Panc1 (cell line): ENCODE results near the gene IPO5. TPM values are rescaled to one million over a fixed set of nuclear protein-coding genes. Genes with fewer than 3 reads are reported as not detected.

Experiments used
- ATAC-seq: fragments of 200-7000 bp; cut with Tn5 transposase; 2 replicates; pipeline ENCODE4 v1.9.1; 2020; ENCODE audit warnings: mild to moderate bottlenecking, moderate library complexity
- BruUV-seq: library from RNA; stranded (reverse); fragments of 400-500 nt; replicated peaks from 2 replicates; lab custom pipeline; 2021; lab: Mats Ljungman, UMichigan
- CTCF ChIA-PET: fragments of 300-600 bp; sonication (Branson Sonifier 250); formaldehyde crosslinking; loops from one replicate; lab custom pipeline; 2022; ENCODE audit warnings: antibody characterized with exemption; lab: Charles Lee
- POLR2A ChIA-PET: fragments of 300-600 bp; sonication (Branson Sonifier 250); formaldehyde crosslinking; loops from one replicate; lab custom pipeline; 2022; ENCODE audit warnings: antibody characterized with exemption; lab: Charles Lee
- DNase-seq: peaks from one replicate; pipeline ENCODE4 v3.0.0-alpha.2; 2010; ENCODE audit warnings: low read depth, low spot score
- H3K27ac ChIP-seq: 2 replicates; pipeline ENCODE4 v1.5.1; 2011; ENCODE audit warnings: mild to moderate bottlenecking, low read length, inconsistent platforms
- H3K27me3 ChIP-seq: fragments of 200-500 bp; sonication (Bioruptor generic); 2 replicates; pipeline ENCODE4 v1.6.0; 2014; ENCODE audit warnings: low read length, inconsistent platforms; ENCODE audit not compliant: control insufficient read depth, insufficient read depth
- H3K36me3 ChIP-seq: fragments of 200-500 bp; sonication (Bioruptor generic); 2 replicates; pipeline ENCODE4 v1.5.1; 2014; ENCODE audit warnings: inconsistent platforms, mild to moderate bottlenecking, low read length, moderate library complexity; ENCODE audit not compliant: control insufficient read depth, insufficient read depth
- H3K4me1 ChIP-seq: 2 replicates; pipeline ENCODE4 v1.5.1; 2011; ENCODE audit warnings: inconsistent platforms, mild to moderate bottlenecking, low read length, moderate library complexity; ENCODE audit not compliant: control insufficient read depth, insufficient read depth
- H3K4me3 ChIP-seq, 2 experiments: 2 replicates each; pipeline ENCODE4 v1.5.1; 2011 to 2012; ENCODE audit warnings: low read depth in 2 of 2, low read length in 2 of 2, mild to moderate bottlenecking in 2 of 2, inconsistent platforms in 1 of 2, moderate library complexity in 1 of 2
- H3K9me3 ChIP-seq: fragments of 200-500 bp; sonication (Bioruptor generic); 2 replicates; pipeline ENCODE4 v1.5.1; 2014; ENCODE audit warnings: low read depth, mild to moderate bottlenecking, inconsistent platforms, low read length, moderate library complexity; ENCODE audit not compliant: control insufficient read depth, insufficient read depth
- POLR2AphosphoS5 ChIP-seq: IDR thresholded peaks from 2 replicates; pipeline ENCODE4 v1.6.1; 2012; ENCODE audit warnings: mild to moderate bottlenecking, low read depth, low read length, moderate library complexity
- SIN3A ChIP-seq: IDR thresholded peaks from 2 replicates; pipeline ENCODE4 v1.6.1; 2012; ENCODE audit warnings: low read depth, mild to moderate bottlenecking, low read length, moderate library complexity, borderline replicate concordance; ENCODE audit not compliant: insufficient read depth
- TCF7L2 ChIP-seq: IDR thresholded peaks from 2 replicates; pipeline ENCODE4 v1.6.1; 2011; ENCODE audit warnings: mild to moderate bottlenecking, low read depth, low read length, inconsistent platforms
- in situ Hi-C: cut with HindIII; loops from 2 replicates; pipeline ENCODE4 v1.10.0; 2016; ENCODE audit warnings: low sequenced_read_pairs, low pct_unique_long_range_greater_than_20kb
- intact Hi-C: fragments of 100-400 bp; cut with micrococcal nuclease; formaldehyde crosslinking; loops from one replicate; pipeline ENCODE4 v1.10.0; 2022; ENCODE audit not compliant: unreplicated experiment
- total RNA-seq: library from RNA; stranded (reverse); gene quantifications from one replicate; pipeline ENCODE4 v1.2.1, GENCODE V29; 2021; ENCODE audit not compliant: unreplicated experiment
- TF ChIP-seq, protein P1 (sequence below), 2 experiments: IDR thresholded peaks; 2 replicates each; pipeline ENCODE4 v1.6.1; 2011 to 2012; ENCODE audit warnings: low read depth in 2 of 2, control low read depth in 1 of 2, low read length in 1 of 2, mild to moderate bottlenecking in 1 of 2, moderate library complexity in 1 of 2; ENCODE audit not compliant: insufficient read depth in 1 of 2
- TF ChIP-seq, protein P2 (sequence below): fragments of 450-650 bp; IDR thresholded peaks from 2 replicates; pipeline ENCODE4 v1.5.1; 2017; ENCODE audit warnings: mild to moderate bottlenecking

IPO5 gene
- total RNA-seq, 1 experiment from 2014 or later = 122 TPM

DNA sequence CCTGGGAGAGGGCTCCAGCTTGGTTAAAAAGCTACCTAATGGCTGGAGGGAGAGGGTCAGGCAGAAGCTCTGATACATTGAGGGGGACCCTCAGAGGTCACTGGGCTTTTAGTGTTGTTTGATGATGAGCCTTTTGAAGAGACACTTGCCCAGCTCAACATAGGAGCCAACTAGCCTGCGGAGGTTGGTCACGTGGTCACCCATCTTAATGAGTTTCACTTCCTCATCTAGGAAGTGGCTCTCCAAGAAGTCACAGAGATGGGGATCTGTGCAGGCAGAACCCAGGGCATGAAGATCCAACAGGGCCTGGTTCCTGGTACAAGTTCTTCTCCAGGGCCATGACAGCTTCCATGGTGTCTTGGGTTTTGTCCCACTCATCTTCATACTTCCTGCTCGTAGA lies 33.4 kb downstream of the IPO5 start:
- ChIA-PET CTCF (interaction anchor here (0.7 kb wide), 1 partner anchor 36 kb away, joined by 4 read pairs; no protein-coding TSS in a partner anchor), POLR2A (interaction anchor here (0.7 kb wide), 2 partner anchors 36 to 39 kb away, joined by 5 to 10 read pairs; no protein-coding TSS in a partner anchor)
- H3K27ac ChIP-seq = no peak overlapping the region
- TF ChIP-seq SIN3A (no peak), POLR2AphosphoS5 (no peak), TCF7L2 (no peak)
- TF ChIP-seq, protein P1, sequence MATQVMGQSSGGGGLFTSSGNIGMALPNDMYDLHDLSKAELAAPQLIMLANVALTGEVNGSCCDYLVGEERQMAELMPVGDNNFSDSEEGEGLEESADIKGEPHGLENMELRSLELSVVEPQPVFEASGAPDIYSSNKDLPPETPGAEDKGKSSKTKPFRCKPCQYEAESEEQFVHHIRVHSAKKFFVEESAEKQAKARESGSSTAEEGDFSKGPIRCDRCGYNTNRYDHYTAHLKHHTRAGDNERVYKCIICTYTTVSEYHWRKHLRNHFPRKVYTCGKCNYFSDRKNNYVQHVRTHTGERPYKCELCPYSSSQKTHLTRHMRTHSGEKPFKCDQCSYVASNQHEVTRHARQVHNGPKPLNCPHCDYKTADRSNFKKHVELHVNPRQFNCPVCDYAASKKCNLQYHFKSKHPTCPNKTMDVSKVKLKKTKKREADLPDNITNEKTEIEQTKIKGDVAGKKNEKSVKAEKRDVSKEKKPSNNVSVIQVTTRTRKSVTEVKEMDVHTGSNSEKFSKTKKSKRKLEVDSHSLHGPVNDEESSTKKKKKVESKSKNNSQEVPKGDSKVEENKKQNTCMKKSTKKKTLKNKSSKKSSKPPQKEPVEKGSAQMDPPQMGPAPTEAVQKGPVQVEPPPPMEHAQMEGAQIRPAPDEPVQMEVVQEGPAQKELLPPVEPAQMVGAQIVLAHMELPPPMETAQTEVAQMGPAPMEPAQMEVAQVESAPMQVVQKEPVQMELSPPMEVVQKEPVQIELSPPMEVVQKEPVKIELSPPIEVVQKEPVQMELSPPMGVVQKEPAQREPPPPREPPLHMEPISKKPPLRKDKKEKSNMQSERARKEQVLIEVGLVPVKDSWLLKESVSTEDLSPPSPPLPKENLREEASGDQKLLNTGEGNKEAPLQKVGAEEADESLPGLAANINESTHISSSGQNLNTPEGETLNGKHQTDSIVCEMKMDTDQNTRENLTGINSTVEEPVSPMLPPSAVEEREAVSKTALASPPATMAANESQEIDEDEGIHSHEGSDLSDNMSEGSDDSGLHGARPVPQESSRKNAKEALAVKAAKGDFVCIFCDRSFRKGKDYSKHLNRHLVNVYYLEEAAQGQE (IDR thresholded peaks at IDR 0.05; ENCODE audit: insufficient read depth in 1 of 2, low read depth in 2 of 2, low read length in 1 of 2) = no peak
- TF ChIP-seq, protein P2, sequence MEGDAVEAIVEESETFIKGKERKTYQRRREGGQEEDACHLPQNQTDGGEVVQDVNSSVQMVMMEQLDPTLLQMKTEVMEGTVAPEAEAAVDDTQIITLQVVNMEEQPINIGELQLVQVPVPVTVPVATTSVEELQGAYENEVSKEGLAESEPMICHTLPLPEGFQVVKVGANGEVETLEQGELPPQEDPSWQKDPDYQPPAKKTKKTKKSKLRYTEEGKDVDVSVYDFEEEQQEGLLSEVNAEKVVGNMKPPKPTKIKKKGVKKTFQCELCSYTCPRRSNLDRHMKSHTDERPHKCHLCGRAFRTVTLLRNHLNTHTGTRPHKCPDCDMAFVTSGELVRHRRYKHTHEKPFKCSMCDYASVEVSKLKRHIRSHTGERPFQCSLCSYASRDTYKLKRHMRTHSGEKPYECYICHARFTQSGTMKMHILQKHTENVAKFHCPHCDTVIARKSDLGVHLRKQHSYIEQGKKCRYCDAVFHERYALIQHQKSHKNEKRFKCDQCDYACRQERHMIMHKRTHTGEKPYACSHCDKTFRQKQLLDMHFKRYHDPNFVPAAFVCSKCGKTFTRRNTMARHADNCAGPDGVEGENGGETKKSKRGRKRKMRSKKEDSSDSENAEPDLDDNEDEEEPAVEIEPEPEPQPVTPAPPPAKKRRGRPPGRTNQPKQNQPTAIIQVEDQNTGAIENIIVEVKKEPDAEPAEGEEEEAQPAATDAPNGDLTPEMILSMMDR = no peak
- no peaks in the 10 kb centered on the region for H3K9me3 ChIP-seq
- H3K36me3 ChIP-seq = peaks cover 54% of the 10 kb centered on the region
- H3K27me3 ChIP-seq = no peaks in the 10 kb centered on the region
- intact Hi-C loops = no loop called here
- in situ Hi-C loops = no loop called here
- no TSS peak for BruUV-seq
- no peaks in the 10 kb centered on the region for H3K4me1 ChIP-seq
- H3K4me3 ChIP-seq = no peak overlapping the region
- ATAC-seq (no peak), DNase-seq (no peak)

DNA sequence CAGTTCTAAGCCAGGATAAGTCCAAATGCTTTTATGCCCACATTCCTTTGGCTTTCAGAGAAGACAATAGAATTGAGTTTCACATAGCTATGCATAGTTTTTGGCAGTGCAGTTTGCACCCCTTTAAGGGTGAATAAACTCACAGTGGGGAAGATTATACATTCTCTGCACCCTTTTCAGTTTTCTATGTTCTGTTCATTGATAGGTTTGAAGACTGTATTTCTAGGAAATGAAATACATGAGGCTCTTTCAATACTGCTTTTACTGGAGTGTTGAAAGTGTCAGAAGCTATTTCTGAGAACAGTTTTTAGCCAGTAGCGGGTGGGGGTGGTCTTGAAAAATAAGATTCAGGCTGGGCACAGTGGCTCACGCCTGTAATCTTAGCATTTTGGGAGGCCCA lies 46.2 kb downstream of the IPO5 start:
- DNase-seq = no peak
- CTCF ChIA-PET = no interaction called here
- H3K36me3 ChIP-seq = peaks cover 19% of the 10 kb centered on the region; the same call in 1 of the 2 replicates

More for the DNA sequence above, 46.2 kb downstream of the IPO5 start:
- intact Hi-C loops = no loop called here
- no peak for ATAC-seq
- in situ Hi-C loops = no loop called here
- Histone ChIP-seq H3K4me3 (no peak overlapping the region), H3K4me1 (no peaks in the 10 kb centered on the region), H3K27ac (no peak overlapping the region), H3K27me3 (no peaks in the 10 kb centered on the region), H3K9me3 (no peaks in the 10 kb centered on the region)
- POLR2A ChIA-PET = no interaction called here
- BruUV-seq = no TSS peak
- no peak for TF ChIP-seq SIN3A
- no peak for TF ChIP-seq TCF7L2
- no peak for TF ChIP-seq POLR2AphosphoS5
- TF ChIP-seq, protein P2 = no peak
- TF ChIP-seq, protein P1 (IDR thresholded peaks at IDR 0.05; ENCODE audit: insufficient read depth in 1 of 2, low read depth in 2 of 2, low read length in 1 of 2) = no peak
